ENCODE data around the gene OR1I1.

Gene OR1I1

DNA sequence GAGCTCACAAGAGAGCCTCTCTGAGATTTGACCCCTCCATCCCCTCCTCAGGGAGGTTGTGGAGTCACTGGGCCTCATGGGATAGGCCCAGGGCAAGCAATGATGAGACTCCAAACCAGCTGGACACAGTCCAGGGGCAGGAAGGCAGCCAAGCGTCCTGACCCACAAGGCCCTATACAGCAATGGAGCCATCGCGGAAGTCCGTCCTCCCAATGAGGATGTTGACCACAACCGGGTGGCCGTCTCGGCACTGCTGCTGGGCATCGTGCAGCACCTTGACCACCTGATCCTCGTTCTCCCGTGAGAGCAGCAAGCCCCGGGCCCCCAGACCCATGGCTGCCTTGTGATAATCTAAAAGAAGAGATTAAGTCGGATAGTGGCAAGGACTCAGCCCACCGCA is 33.1 kb downstream of the OR1I1 start:
- TF ChIP-seq, protein P1, sequence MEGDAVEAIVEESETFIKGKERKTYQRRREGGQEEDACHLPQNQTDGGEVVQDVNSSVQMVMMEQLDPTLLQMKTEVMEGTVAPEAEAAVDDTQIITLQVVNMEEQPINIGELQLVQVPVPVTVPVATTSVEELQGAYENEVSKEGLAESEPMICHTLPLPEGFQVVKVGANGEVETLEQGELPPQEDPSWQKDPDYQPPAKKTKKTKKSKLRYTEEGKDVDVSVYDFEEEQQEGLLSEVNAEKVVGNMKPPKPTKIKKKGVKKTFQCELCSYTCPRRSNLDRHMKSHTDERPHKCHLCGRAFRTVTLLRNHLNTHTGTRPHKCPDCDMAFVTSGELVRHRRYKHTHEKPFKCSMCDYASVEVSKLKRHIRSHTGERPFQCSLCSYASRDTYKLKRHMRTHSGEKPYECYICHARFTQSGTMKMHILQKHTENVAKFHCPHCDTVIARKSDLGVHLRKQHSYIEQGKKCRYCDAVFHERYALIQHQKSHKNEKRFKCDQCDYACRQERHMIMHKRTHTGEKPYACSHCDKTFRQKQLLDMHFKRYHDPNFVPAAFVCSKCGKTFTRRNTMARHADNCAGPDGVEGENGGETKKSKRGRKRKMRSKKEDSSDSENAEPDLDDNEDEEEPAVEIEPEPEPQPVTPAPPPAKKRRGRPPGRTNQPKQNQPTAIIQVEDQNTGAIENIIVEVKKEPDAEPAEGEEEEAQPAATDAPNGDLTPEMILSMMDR (IDR thresholded peaks at IDR 0.05; ENCODE audit: control extremely low read depth, extremely low read depth, low read depth, missing control alignments) = no peak
- CTCF ChIA-PET = no interaction called here
- no peak for DNase-seq (ENCODE audit: extremely low spot score)
- POLR2A ChIA-PET = no interaction called here

DNA sequence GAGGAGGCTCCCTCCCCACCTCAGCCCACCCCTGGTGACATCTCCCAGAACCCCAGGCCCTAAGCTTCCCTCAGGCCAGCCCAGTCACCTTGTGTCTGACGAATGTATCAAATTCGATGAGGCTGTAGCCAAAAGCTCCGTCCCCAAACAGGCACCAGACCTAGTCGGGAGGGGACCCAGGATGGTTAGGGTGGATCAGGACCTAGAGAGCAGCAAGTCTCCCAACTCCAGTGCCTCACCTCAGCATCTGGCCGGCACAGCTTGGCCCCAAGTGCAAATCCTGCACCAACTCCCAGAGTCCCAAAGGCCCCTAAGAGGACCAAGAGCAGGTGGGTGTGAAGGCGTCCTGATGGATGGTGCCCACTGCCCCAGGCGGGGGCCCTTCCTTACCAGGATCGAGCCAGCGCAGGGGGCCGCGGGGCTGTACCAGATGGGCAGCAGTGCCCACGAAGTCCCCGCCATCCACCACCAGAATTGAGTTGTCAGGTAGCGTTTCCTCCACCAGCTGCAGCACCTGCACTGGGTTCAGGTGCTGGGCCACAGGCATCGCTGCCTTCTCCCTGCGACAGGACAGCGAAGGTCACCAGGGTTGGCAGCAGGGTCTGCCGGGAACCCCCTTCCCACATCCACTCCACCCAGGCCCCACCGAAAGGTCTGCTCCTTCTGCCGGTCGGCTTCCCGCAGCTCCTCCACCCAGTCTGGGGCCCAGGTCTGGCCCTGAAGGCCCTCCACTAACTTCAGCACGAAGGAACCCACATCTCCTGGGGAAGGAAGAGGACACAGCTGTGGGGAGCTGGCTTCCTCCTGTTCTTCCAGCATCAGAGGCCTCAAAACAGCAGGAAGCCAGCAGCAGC is 34.0 kb downstream of the OR1I1 start:
- ChIA-PET CTCF (interaction anchor here (1.4 kb wide), 1 partner anchor 24 kb away, joined by 3 read pairs; no protein-coding TSS in a partner anchor), POLR2A (interaction anchor here (0.6 kb wide), 1 partner anchor 243 kb away, joined by 4 read pairs; no protein-coding TSS in a partner anchor)
- DNase-seq (ENCODE audit: extremely low spot score) = no peak
- TF ChIP-seq, protein P1 (IDR thresholded peaks at IDR 0.05; ENCODE audit: control extremely low read depth, extremely low read depth, low read depth, missing control alignments) = no peak

- POLR2A ChIA-PET = no interaction called here
- CTCF ChIA-PET = interaction anchor here (1.4 kb wide), 1 partner anchor 25 kb away, joined by 3 read pairs; no protein-coding TSS in a partner anchor
- DNase-seq (ENCODE audit: extremely low spot score) = no peak
- TF ChIP-seq, protein P1 (IDR thresholded peaks at IDR 0.05; ENCODE audit: control extremely low read depth, extremely low read depth, low read depth, missing control alignments) = no peak
Observed at GRCh38 chr19:15116856-15117255, 34.8 kb downstream of the OR1I1 start.

DNA sequence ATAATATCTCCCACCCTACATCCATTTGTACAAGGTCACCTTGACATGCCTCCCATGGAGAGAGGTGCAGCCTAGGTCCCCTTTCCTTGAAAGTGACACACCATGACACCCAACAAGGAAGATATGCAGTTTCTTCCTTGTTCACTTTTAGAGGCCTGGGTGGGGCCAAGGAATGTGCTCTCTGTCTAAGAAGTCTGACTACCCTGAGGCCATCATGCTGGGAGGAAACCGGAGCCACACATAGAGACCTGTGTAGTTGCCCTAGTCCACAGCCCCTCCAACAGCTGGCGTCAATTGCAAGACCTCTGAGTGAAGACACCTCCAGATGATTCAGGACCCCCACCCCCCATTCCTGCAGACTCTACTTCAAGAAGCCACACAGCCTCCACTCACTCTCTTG is 36.2 kb downstream of the OR1I1 start:
- CTCF ChIA-PET = interaction anchor here (2.1 kb wide), 1 partner anchor 17 kb away, joined by 9 read pairs; no protein-coding TSS in a partner anchor
- POLR2A ChIA-PET = interaction anchor here (0.6 kb wide), 2 partner anchors 96 to 108 kb away, joined by 3 to 7 read pairs; no protein-coding TSS in a partner anchor
- TF ChIP-seq, protein P1 (IDR thresholded peaks at IDR 0.05; ENCODE audit: control extremely low read depth, extremely low read depth, low read depth, missing control alignments) = no peak
- DNase-seq (ENCODE audit: extremely low spot score) = no peak

GRCh38 chr19:15118789-15119494 is 36.9 kb downstream of the OR1I1 start:
- DNase-seq (ENCODE audit: extremely low spot score) = no peak
- TF ChIP-seq, protein P1 (IDR thresholded peaks at IDR 0.05; ENCODE audit: control extremely low read depth, extremely low read depth, low read depth, missing control alignments) = no peak
- CTCF ChIA-PET = interaction anchor here (2.1 kb wide), 1 partner anchor 17 kb away, joined by 9 read pairs; no protein-coding TSS in a partner anchor
- POLR2A ChIA-PET = interaction anchor here (0.6 kb wide), 1 partner anchor 107 kb away, joined by 7 read pairs; no protein-coding TSS in a partner anchor

All from GM10248 (cell line).